ENCODE measurements around the gene NDUFA5. TPM values are rescaled to one million over a fixed set of nuclear protein-coding genes. Genes with fewer than 3 reads are reported as not detected.

Gene NDUFA5
- 10 to 100 TPM; 43.6 to 94.0 TPM for polyA plus RNA-seq

DNA sequence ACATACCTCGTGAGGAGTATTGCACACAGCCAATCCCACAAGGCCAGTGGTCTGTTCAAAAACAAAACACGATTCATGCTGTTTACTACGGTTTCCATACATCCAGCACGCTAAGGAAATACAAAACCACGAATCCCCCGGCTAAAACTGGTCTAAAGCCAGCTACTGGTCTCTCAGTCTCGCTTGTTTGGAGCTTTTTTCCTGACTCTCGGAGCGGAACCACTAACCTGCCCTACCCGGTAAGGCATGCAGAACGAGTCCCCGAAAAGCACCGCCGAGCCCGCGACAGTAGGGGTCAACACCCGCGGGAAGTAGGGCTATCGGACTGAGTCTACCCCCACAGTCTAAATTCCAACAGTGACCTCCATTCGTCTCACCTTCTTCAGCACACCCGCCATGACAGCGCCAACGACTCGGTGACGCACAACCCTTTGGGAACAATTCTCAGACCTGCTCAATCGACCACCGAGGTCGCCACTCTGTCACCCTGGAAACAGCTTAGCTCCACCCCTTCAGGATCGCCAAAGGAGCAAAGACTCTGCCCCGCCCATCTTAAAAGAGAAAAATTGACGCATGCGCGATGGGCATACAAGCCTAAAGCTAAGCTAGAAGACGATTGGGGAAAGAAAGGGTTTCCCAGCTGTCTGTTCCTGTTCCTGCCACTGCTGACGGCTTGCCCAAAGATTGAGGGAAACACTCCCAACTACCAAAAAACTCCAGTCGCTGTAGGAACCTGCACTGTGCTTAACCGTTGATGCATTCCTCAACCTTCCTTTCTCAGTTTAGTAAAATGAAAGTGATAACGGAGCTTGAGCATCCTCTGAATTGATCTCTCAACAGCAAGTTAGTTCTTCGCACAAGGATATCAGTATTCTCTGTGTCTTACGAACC, at the start of gene NDUFA5:
NDUFA5 (minus strand) TSS at position 421 of the 891 bp plus-strand sequence; CDS start at position 398, 23 bp downstream.
- WGBS, 2 donors, result 1% methylated on average over 40 of the region's 40 CpGs
- no peaks in the 10 kb centered on the region for H3K4me1 ChIP-seq (ENCODE audit: control insufficient read depth in 2 of 2, insufficient read depth in 2 of 2, low read length in 1 of 2)

DNA sequence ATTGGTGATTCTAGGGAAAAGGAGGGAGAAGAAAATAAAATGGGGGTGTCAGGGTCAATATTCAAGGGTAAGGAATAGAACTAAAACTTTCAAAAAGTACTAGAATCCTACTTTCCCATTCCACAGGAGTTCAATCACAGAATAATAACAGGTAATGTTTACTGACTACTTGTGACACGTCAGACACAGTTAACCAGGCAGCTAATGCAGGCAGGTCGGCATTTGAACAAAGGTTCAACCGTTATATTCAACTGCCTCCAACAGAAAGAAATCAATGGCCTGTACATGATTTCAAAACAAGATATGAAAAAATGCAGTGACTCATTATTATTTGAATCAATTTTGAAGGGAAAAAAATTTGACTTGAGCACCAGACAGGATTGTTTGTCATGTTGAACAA, 47.1 kb upstream of the NDUFA5 start:
- Histone ChIP-seq H3K27me3 (ENCODE audit: control insufficient read depth in 1 of 2, insufficient read depth in 2 of 2, low read length in 2 of 2) (no peaks in the 10 kb centered on the region), H3K4me1 (ENCODE audit: control insufficient read depth in 2 of 2, insufficient read depth in 2 of 2, low read length in 1 of 2) (no peaks in the 10 kb centered on the region), H3K36me3 (ENCODE audit: control insufficient read depth in 2 of 2, insufficient read depth in 2 of 2, low read length in 1 of 2) (no peaks in the 10 kb centered on the region), H3K4me3 (ENCODE audit: low read depth in 1 of 2, low read length in 2 of 2) (no peak overlapping the region), H3K9me3 (ENCODE audit: control insufficient read depth in 2 of 2, insufficient read depth in 1 of 2, low read depth in 1 of 2, low read length in 1 of 2) (no peaks in the 10 kb centered on the region), H3K27ac (ENCODE audit: low read depth in 2 of 2, low read length in 1 of 2) (no peak overlapping the region)
- 38 to 42% methylated on average over 3 of the region's 3 CpGs for WGBS, 2 donors

More for the DNA sequence above, at the start of gene NDUFA5:
- Histone ChIP-seq H3K4me3 (ENCODE audit: low read depth in 1 of 2, low read length in 2 of 2) (peak within 1 kb of the TSS; percentile 79 to 99), H3K27me3 (ENCODE audit: control insufficient read depth in 1 of 2, insufficient read depth in 2 of 2, low read length in 2 of 2) (no peaks in the 10 kb centered on the region), H3K27ac (ENCODE audit: low read depth in 2 of 2, low read length in 1 of 2) (peak within 1 kb of the TSS; percentile 88 to 96), H3K36me3 (ENCODE audit: control insufficient read depth in 2 of 2, insufficient read depth in 2 of 2, low read length in 1 of 2) (peaks cover 0 to 3% of the 10 kb centered on the region in 2 donors), H3K9me3 (ENCODE audit: control insufficient read depth in 2 of 2, insufficient read depth in 1 of 2, low read depth in 1 of 2, low read length in 1 of 2) (peaks cover 0 to under 1% of the 10 kb centered on the region in 2 donors)

DNA sequence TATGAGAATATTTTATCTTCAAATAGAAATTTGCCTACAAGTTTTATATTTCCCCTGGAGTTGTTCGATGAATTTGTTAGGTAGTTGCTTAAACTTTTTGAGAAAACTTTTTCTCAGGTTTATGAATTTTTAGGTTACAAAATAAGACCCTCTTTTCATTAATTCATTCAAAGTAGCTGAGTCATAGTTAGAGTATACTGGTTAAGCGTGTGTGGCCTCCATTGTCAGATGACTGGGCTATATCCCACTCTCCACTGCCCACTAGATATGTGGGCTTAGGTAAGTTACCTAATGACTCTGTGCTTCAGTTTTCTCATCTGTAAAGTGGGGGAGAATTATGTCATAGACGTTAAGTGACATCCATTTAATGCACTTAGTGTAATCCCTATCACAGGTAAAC, 45.0 kb upstream of the NDUFA5 start:
- Histone ChIP-seq H3K36me3 (ENCODE audit: control insufficient read depth in 2 of 2, insufficient read depth in 2 of 2, low read length in 1 of 2) (no peaks in the 10 kb centered on the region), H3K27ac (ENCODE audit: low read depth in 2 of 2, low read length in 1 of 2) (no peak overlapping the region), H3K9me3 (ENCODE audit: control insufficient read depth in 2 of 2, insufficient read depth in 1 of 2, low read depth in 1 of 2, low read length in 1 of 2) (no peaks in the 10 kb centered on the region), H3K4me3 (ENCODE audit: low read depth in 1 of 2, low read length in 2 of 2) (no peak overlapping the region), H3K4me1 (ENCODE audit: control insufficient read depth in 2 of 2, insufficient read depth in 2 of 2, low read length in 1 of 2) (no peaks in the 10 kb centered on the region), H3K27me3 (ENCODE audit: control insufficient read depth in 1 of 2, insufficient read depth in 2 of 2, low read length in 2 of 2) (no peaks in the 10 kb centered on the region)
- 83 to 84% methylated on average over 3 of the region's 3 CpGs for WGBS, 2 donors

DNA sequence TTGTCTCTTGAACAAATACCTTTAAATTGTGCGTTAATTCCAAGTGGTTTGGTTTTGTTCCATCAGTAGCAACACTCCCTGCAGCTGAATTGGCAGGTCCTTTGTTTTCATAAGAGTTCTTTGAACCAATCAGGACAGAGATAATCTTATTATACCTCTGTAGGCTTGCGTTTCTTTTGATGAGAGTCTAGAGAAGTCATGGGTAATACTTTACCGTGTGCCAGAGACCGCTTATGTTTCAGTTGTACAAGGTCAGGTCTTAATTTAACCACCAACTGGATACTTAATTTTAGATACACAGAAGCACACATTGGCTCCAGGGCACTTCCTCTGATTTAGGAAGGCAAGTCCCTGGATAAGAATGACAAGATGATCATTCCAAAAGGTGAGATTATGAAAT, 43.9 kb upstream of the NDUFA5 start, which contains the start of gene ASB15:
ASB15 (plus strand) TSS at position 292 of the 400 bp plus-strand sequence. CDS start 12,682 bp downstream, outside the sequence.
- Histone ChIP-seq H3K27ac (ENCODE audit: low read depth in 2 of 2, low read length in 1 of 2) (no peak within 1 kb of the TSS), H3K4me3 (ENCODE audit: low read depth in 1 of 2, low read length in 2 of 2) (no peak within 1 kb of the TSS), H3K4me1 (ENCODE audit: control insufficient read depth in 2 of 2, insufficient read depth in 2 of 2, low read length in 1 of 2) (no peaks in the 10 kb centered on the region), H3K9me3 (ENCODE audit: control insufficient read depth in 2 of 2, insufficient read depth in 1 of 2, low read depth in 1 of 2, low read length in 1 of 2) (no peaks in the 10 kb centered on the region), H3K36me3 (ENCODE audit: control insufficient read depth in 2 of 2, insufficient read depth in 2 of 2, low read length in 1 of 2) (no peaks in the 10 kb centered on the region), H3K27me3 (ENCODE audit: control insufficient read depth in 1 of 2, insufficient read depth in 2 of 2, low read length in 2 of 2) (no peaks in the 10 kb centered on the region)
- WGBS, 2 donors, result 36 to 49% methylated on average over 4 of the region's 4 CpGs

DNA sequence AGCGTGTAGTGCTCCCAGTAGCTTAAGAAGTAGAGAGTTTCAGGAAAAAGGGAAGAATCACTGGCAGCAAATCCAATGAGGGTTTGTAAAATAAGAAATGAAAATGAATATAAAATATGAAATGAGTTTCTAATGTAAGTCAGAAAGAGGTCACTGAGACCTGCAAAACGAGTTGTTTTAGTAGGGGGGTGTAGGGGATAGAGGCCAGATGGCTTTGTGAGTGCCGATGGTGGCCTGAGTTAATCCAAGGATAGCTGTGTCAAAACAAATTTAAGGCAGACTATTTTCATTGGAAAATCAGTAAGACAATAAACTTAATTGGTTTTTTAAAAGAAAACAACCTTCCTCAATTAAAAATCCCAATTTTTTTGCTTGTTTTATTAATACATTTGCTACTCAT, 43.3 kb upstream of the NDUFA5 start:
- 37 to 45% methylated on average over 3 of the region's 3 CpGs for WGBS, 2 donors
- Histone ChIP-seq H3K36me3 (ENCODE audit: control insufficient read depth in 2 of 2, insufficient read depth in 2 of 2, low read length in 1 of 2) (no peaks in the 10 kb centered on the region), H3K9me3 (ENCODE audit: control insufficient read depth in 2 of 2, insufficient read depth in 1 of 2, low read depth in 1 of 2, low read length in 1 of 2) (no peaks in the 10 kb centered on the region), H3K27me3 (ENCODE audit: control insufficient read depth in 1 of 2, insufficient read depth in 2 of 2, low read length in 2 of 2) (no peaks in the 10 kb centered on the region), H3K4me1 (ENCODE audit: control insufficient read depth in 2 of 2, insufficient read depth in 2 of 2, low read length in 1 of 2) (no peaks in the 10 kb centered on the region), H3K27ac (ENCODE audit: low read depth in 2 of 2, low read length in 1 of 2) (no peak overlapping the region), H3K4me3 (ENCODE audit: low read depth in 1 of 2, low read length in 2 of 2) (no peak overlapping the region)

DNA sequence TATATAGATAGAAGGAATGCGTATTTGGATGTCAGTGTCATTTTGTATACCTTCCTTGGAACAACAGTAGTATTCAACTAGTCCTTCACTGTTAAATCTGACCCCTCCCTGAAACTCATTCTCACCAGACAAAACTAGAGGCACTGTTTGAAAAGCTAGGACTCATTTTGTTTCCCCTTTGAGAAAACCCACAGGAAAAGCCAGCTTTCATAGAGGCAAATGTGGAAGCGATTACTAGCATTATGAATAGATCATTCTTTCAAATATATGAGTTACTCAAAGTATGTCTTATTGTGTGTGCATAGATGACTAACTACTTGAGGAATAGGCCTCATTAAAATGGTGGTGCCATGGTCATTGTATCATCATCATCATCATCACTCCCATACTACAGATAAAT, 42.1 kb upstream of the NDUFA5 start:
- no peaks in the 10 kb centered on the region for H3K4me1 ChIP-seq (ENCODE audit: control insufficient read depth in 2 of 2, insufficient read depth in 2 of 2, low read length in 1 of 2)
- H3K36me3 ChIP-seq (ENCODE audit: control insufficient read depth in 2 of 2, insufficient read depth in 2 of 2, low read length in 1 of 2), result no peaks in the 10 kb centered on the region
- WGBS, 2 donors, result 83 to 88% methylated on average over 2 of the region's 2 CpGs
- H3K9me3 ChIP-seq (ENCODE audit: control insufficient read depth in 2 of 2, insufficient read depth in 1 of 2, low read depth in 1 of 2, low read length in 1 of 2), result no peaks in the 10 kb centered on the region
- no peak overlapping the region for H3K27ac ChIP-seq (ENCODE audit: low read depth in 2 of 2, low read length in 1 of 2)
- no peak overlapping the region for H3K4me3 ChIP-seq (ENCODE audit: low read depth in 1 of 2, low read length in 2 of 2)
- no peaks in the 10 kb centered on the region for H3K27me3 ChIP-seq (ENCODE audit: control insufficient read depth in 1 of 2, insufficient read depth in 2 of 2, low read length in 2 of 2)

DNA sequence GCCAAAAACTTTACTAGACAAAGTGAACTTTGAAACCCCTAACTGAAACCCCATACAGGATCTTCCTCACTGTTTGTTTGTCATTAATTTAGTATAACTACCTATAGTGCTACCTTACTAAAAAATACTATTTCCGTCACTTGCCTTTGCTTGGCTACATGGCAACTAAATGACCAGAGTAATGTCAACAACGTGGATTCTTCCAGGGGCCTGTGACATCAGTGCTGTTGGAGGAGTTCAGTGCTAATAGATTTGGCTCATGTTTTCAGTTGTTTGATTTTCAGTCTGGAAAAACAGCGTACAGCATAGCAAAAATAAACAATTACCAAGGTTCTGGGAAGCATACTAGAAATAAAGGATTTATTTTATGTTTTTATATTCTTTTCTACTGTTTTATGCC, 41.0 kb upstream of the NDUFA5 start:
- Histone ChIP-seq H3K27me3 (ENCODE audit: control insufficient read depth in 1 of 2, insufficient read depth in 2 of 2, low read length in 2 of 2) (no peaks in the 10 kb centered on the region), H3K4me3 (ENCODE audit: low read depth in 1 of 2, low read length in 2 of 2) (no peak overlapping the region), H3K4me1 (ENCODE audit: control insufficient read depth in 2 of 2, insufficient read depth in 2 of 2, low read length in 1 of 2) (no peaks in the 10 kb centered on the region), H3K36me3 (ENCODE audit: control insufficient read depth in 2 of 2, insufficient read depth in 2 of 2, low read length in 1 of 2) (no peaks in the 10 kb centered on the region), H3K9me3 (ENCODE audit: control insufficient read depth in 2 of 2, insufficient read depth in 1 of 2, low read depth in 1 of 2, low read length in 1 of 2) (no peaks in the 10 kb centered on the region), H3K27ac (ENCODE audit: low read depth in 2 of 2, low read length in 1 of 2) (no peak overlapping the region)
- WGBS, 2 donors, result 66 to 73% methylated on average over 3 of the region's 3 CpGs

DNA sequence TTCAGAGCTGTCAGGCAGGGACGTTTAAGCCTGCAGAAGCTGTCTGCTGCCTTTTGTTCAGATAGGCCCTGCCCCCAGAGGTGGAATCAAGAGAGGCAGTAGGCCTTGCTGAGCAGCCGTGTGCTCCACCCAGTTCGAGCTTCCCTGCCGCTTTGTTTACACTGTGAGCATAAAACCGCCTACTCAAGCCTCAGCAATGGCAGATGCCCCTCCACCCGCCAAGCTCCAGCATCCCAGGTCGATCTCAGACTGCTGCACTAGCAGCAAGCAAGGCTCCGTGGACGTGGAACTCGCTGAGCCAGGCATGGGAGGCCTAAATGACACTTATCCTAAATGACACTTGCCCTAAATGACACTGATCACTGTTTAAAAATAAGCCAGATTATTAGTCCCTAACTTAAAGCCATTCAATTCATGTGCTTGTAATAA, 37.2 kb upstream of the NDUFA5 start:
- no peak overlapping the region for H3K4me3 ChIP-seq (ENCODE audit: low read depth in 1 of 2, low read length in 2 of 2)
- no peaks in the 10 kb centered on the region for H3K4me1 ChIP-seq (ENCODE audit: control insufficient read depth in 2 of 2, insufficient read depth in 2 of 2, low read length in 1 of 2)
- no peaks in the 10 kb centered on the region for H3K36me3 ChIP-seq (ENCODE audit: control insufficient read depth in 2 of 2, insufficient read depth in 2 of 2, low read length in 1 of 2)
- H3K9me3 ChIP-seq (ENCODE audit: control insufficient read depth in 2 of 2, insufficient read depth in 1 of 2, low read depth in 1 of 2, low read length in 1 of 2), result no peaks in the 10 kb centered on the region
- WGBS, 2 donors, result 53 to 54% methylated on average over 10 of the region's 10 CpGs
- H3K27me3 ChIP-seq (ENCODE audit: control insufficient read depth in 1 of 2, insufficient read depth in 2 of 2, low read length in 2 of 2), result no peaks in the 10 kb centered on the region
- H3K27ac ChIP-seq (ENCODE audit: low read depth in 2 of 2, low read length in 1 of 2), result no peak overlapping the region

DNA sequence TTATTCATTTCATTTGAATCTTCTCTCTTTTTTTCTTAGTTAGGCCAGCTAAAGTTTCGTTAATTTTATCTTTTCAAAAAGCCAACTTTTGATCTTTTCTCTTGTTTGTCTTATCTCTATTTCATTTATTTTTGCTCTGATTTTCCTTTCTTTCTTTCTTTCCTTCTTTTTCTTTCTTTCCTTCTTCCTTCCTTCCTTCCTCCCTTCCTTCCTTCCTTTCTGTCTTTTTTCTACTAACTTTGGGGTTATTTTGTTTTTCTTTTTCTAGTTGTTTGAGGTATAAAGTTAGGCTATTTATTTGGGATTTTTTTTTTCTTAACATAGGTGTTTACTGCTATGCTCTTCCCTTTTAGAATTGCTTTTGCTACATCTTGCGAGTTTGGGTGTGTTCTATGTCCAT, 30.8 kb upstream of the NDUFA5 start:
- no peak overlapping the region for H3K4me3 ChIP-seq (ENCODE audit: low read depth in 1 of 2, low read length in 2 of 2)
- H3K4me1 ChIP-seq (ENCODE audit: control insufficient read depth in 2 of 2, insufficient read depth in 2 of 2, low read length in 1 of 2), result no peaks in the 10 kb centered on the region
- WGBS, 2 donors, result 90 to 92% methylated on average over 2 of the region's 2 CpGs
- no peaks in the 10 kb centered on the region for H3K9me3 ChIP-seq (ENCODE audit: control insufficient read depth in 2 of 2, insufficient read depth in 1 of 2, low read depth in 1 of 2, low read length in 1 of 2)
- H3K36me3 ChIP-seq (ENCODE audit: control insufficient read depth in 2 of 2, insufficient read depth in 2 of 2, low read length in 1 of 2), result no peaks in the 10 kb centered on the region
- no peak overlapping the region for H3K27ac ChIP-seq (ENCODE audit: low read depth in 2 of 2, low read length in 1 of 2)
- no peaks in the 10 kb centered on the region for H3K27me3 ChIP-seq (ENCODE audit: control insufficient read depth in 1 of 2, insufficient read depth in 2 of 2, low read length in 2 of 2)

DNA sequence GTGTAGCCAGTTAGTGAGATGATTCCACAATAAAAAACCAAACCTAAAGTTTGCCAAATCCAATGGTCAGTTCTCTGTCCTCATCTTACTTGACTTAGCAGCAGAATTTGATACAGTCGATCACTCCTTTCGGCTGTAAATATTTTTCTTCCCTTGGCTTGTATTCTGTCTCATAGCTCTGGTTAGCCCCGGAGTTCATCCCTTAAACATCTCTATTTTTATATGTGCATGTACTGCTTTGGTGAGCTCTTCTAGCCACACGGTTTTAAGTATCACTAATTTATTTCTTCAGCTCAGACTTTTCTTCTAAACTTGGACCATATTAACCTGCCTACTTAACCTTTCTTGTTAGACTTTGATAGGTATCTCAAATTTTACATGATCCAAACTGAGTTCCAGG, 26.2 kb upstream of the NDUFA5 start:
- Histone ChIP-seq H3K27ac (ENCODE audit: low read depth in 2 of 2, low read length in 1 of 2) (no peak overlapping the region), H3K4me1 (ENCODE audit: control insufficient read depth in 2 of 2, insufficient read depth in 2 of 2, low read length in 1 of 2) (no peaks in the 10 kb centered on the region), H3K4me3 (ENCODE audit: low read depth in 1 of 2, low read length in 2 of 2) (no peak overlapping the region), H3K27me3 (ENCODE audit: control insufficient read depth in 1 of 2, insufficient read depth in 2 of 2, low read length in 2 of 2) (no peaks in the 10 kb centered on the region), H3K36me3 (ENCODE audit: control insufficient read depth in 2 of 2, insufficient read depth in 2 of 2, low read length in 1 of 2) (no peaks in the 10 kb centered on the region), H3K9me3 (ENCODE audit: control insufficient read depth in 2 of 2, insufficient read depth in 1 of 2, low read depth in 1 of 2, low read length in 1 of 2) (no peaks in the 10 kb centered on the region)
- WGBS, 2 donors, result 89 to 93% methylated on average over 4 of the region's 4 CpGs

Measured in esophagus (tissue), 2 donors.